Measurements from ENCODE around the gene STK35. TPM values are rescaled to one million over a fixed set of nuclear protein-coding genes. Genes with fewer than 3 reads are reported as not detected.
"Not testable (repeated sequence)": the region's sequence is repeated elsewhere in the genome, so short reads cannot be mapped to it uniquely, and the experiment has no call there.

The STK35 gene
- polyA plus RNA-seq, 1 donor from 2014 or later = 10.8 TPM

- no peaks in the 10 kb centered on the region for H3K9me3 ChIP-seq (ENCODE audit: low read length)
- TF ChIP-seq REST (IDR thresholded peaks at IDR 0.05; ENCODE audit: borderline replicate concordance) (no peak), EP300 (conservative IDR thresholded peaks at IDR 0.05; ENCODE audit: poor library complexity, severe bottlenecking) (no peak), SMC3 (conservative IDR thresholded peaks at IDR 0.05; ENCODE audit: poor library complexity) (no peak), EZH2 (IDR thresholded peaks at IDR 0.05; ENCODE audit: borderline replicate concordance, insufficient read depth, low read length, poor library complexity, severe bottlenecking) (no peak), RAD21 (conservative IDR thresholded peaks at IDR 0.05) (no peak), TAF1 (IDR thresholded peaks at IDR 0.05; ENCODE audit: low read depth) (no peak), POLR2AphosphoS5 (IDR thresholded peaks at IDR 0.05) (no peak), MXI1 (conservative IDR thresholded peaks at IDR 0.05; ENCODE audit: poor library complexity, severe bottlenecking) (no peak)
- TF ChIP-seq, protein P1, sequence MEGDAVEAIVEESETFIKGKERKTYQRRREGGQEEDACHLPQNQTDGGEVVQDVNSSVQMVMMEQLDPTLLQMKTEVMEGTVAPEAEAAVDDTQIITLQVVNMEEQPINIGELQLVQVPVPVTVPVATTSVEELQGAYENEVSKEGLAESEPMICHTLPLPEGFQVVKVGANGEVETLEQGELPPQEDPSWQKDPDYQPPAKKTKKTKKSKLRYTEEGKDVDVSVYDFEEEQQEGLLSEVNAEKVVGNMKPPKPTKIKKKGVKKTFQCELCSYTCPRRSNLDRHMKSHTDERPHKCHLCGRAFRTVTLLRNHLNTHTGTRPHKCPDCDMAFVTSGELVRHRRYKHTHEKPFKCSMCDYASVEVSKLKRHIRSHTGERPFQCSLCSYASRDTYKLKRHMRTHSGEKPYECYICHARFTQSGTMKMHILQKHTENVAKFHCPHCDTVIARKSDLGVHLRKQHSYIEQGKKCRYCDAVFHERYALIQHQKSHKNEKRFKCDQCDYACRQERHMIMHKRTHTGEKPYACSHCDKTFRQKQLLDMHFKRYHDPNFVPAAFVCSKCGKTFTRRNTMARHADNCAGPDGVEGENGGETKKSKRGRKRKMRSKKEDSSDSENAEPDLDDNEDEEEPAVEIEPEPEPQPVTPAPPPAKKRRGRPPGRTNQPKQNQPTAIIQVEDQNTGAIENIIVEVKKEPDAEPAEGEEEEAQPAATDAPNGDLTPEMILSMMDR (IDR thresholded peaks at IDR 0.05; ENCODE audit: poor library complexity, severe bottlenecking) = no peak
- no peaks in the 10 kb centered on the region for H3K36me3 ChIP-seq (ENCODE audit: insufficient read depth, low read length)
- H3K27me3 ChIP-seq (ENCODE audit: insufficient read depth, low read depth, low read length) = no peaks in the 10 kb centered on the region
- no peaks in the 10 kb centered on the region for H3K9me2 ChIP-seq (ENCODE audit: insufficient read depth, low read length)
- H3K4me2 ChIP-seq (ENCODE audit: low read length) = no peak overlapping the region
- H4K20me1 ChIP-seq (ENCODE audit: insufficient read depth) = no peaks in the 10 kb centered on the region
- H3K4me3 ChIP-seq (ENCODE audit: low read length) = no peak overlapping the region
- no peaks in the 10 kb centered on the region for H3F3A ChIP-seq (ENCODE audit: insufficient read depth, low read length, poor library complexity, severe bottlenecking)
- H3K79me2 ChIP-seq (replicated peaks; ENCODE audit: insufficient read depth, low read length) = no peaks in the 10 kb centered on the region
- H2AFZ ChIP-seq (ENCODE audit: low read depth, low read length) = no peak overlapping the region
- H3K27ac ChIP-seq (ENCODE audit: low read length) = no peak overlapping the region
- H3K9ac ChIP-seq (ENCODE audit: low read length) = no peak overlapping the region
Measured at GRCh38 chr20:2170404-2170803, 68.8 kb downstream of the STK35 start.

DNA sequence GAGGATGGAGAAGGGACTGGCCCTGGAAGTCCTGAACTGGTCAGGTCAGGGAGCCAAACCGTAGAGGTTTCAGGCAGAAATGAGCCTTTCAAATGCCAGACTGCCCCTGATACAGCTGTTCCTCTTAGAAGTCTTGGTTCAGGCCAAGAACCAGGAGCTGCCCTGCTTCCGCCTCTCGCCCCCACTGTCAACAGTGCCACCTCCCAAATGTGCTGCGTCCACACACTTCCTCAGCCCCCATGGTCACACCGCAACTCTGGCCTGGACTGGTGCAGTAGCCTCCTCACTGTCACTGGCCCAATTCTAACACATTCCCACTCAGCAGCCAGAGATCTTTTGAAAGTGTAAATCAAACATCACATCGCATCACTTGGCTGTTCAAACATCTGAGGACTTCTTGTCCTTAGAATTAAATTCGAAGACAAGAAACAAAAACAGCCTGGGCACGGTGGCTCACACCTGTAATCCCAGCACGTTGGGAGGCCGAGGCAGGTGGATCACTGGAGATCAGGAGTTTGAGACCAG, 69.7 kb downstream of the STK35 start:
- Histone ChIP-seq H3K79me2 (replicated peaks; ENCODE audit: insufficient read depth, low read length) (no peaks in the 10 kb centered on the region), H3K4me3 (ENCODE audit: low read length) (no peak overlapping the region), H3K27me3 (ENCODE audit: insufficient read depth, low read depth, low read length) (no peaks in the 10 kb centered on the region), H3K9ac (ENCODE audit: low read length) (no peak overlapping the region), H2AFZ (ENCODE audit: low read depth, low read length) (no peak overlapping the region), H3F3A (ENCODE audit: insufficient read depth, low read length, poor library complexity, severe bottlenecking) (no peaks in the 10 kb centered on the region), H3K4me2 (ENCODE audit: low read length) (no peak overlapping the region), H3K9me3 (ENCODE audit: low read length) (no peaks in the 10 kb centered on the region), H3K27ac (ENCODE audit: low read length) (no peak overlapping the region), H4K20me1 (ENCODE audit: insufficient read depth) (no peaks in the 10 kb centered on the region), H3K9me2 (ENCODE audit: insufficient read depth, low read length) (no peaks in the 10 kb centered on the region), H3K36me3 (ENCODE audit: insufficient read depth, low read length) (no peaks in the 10 kb centered on the region)
- TF ChIP-seq MXI1 (conservative IDR thresholded peaks at IDR 0.05; ENCODE audit: poor library complexity, severe bottlenecking) = no peak
- no peak for TF ChIP-seq TAF1 (IDR thresholded peaks at IDR 0.05; ENCODE audit: low read depth)
- TF ChIP-seq RAD21 (conservative IDR thresholded peaks at IDR 0.05) = no peak

- H3K9ac ChIP-seq (ENCODE audit: low read length); H4K20me1 ChIP-seq (ENCODE audit: insufficient read depth); H3K36me3 ChIP-seq (ENCODE audit: insufficient read depth, low read length); H3K27ac ChIP-seq (ENCODE audit: low read length); H3K79me2 ChIP-seq (replicated peaks; ENCODE audit: insufficient read depth, low read length); H2AFZ ChIP-seq (ENCODE audit: low read depth, low read length); H3K9me2 ChIP-seq (ENCODE audit: insufficient read depth, low read length); H3K27me3 ChIP-seq (ENCODE audit: insufficient read depth, low read depth, low read length); H3K4me3 ChIP-seq (ENCODE audit: low read length); H3K9me3 ChIP-seq (ENCODE audit: low read length); H3F3A ChIP-seq (ENCODE audit: insufficient read depth, low read length, poor library complexity, severe bottlenecking); H3K4me2 ChIP-seq (ENCODE audit: low read length): not testable (repeated sequence)
Measured at GRCh38 chr20:2171840-2172239, 70.2 kb downstream of the STK35 start.

All from neural cell (in vitro differentiated cells).